Right cardiac atrium (tissue), 5 donors: ENCODE measurements around the gene ZNF664. TPM values are rescaled to one million over a fixed set of nuclear protein-coding genes. Genes with fewer than 3 reads are reported as not detected.
A peak's percentile ranks its signal among the peaks of the same experiment; 100 is the strongest.

ENCODE experiments used
- ATAC-seq, 2 donors: fragments of 200-7000 bp; cut with Tn5 transposase; one replicate each; pipeline versions ENCODE4 v1.8.0 to v1.9.1; 2020; ENCODE audit warnings: moderate library complexity in 2 of 2, mild to moderate bottlenecking in 1 of 2
- DNase-seq, 3 donors: peaks; one replicate each; pipeline ENCODE4 v3.0.0-alpha.2; 2020
- H3K27ac ChIP-seq: one replicate; pipeline ENCODE4 v1.5.1; 2013; ENCODE audit warnings: mild to moderate bottlenecking, low read length, control low read depth, moderate library complexity
- H3K27me3 ChIP-seq: one replicate; pipeline ENCODE4 v1.6.1; 2013; ENCODE audit not compliant: control insufficient read depth, insufficient read depth
- H3K4me1 ChIP-seq: one replicate; pipeline ENCODE4 v1.6.1; 2013; ENCODE audit warnings: low read length; ENCODE audit not compliant: control insufficient read depth, insufficient read depth
- H3K4me3 ChIP-seq: one replicate; pipeline ENCODE4 v1.5.1; 2013; ENCODE audit warnings: low read length, control low read depth
- H3K9me3 ChIP-seq: one replicate; pipeline ENCODE4 v1.6.1; 2013; ENCODE audit warnings: low read length; ENCODE audit not compliant: control insufficient read depth
- WGBS: extraction: QIAGEN DNeasy Blood & Tissue Kit; methylation state at CpG from one replicate; pipeline ENCODE4 v1.1.7; 2013; 5-methylcytosine and 5-hydroxymethylcytosine counted together
- intact Hi-C, 4 donors: fragments of 100-400 bp; cut with DNase I; formaldehyde crosslinking; loops; one replicate each; pipeline versions ENCODE4 v1.11.0 to v1.14.0; 2022 to 2023
- polyA plus RNA-seq: library from polyadenylated mRNA; stranded (reverse); fragments of 200-250 nt; gene quantifications from one replicate; pipeline ENCODE4 v1.2.3, GENCODE V29; 2013
- total RNA-seq, 4 donors: library from RNA; stranded (reverse); fragmentation: NEBNext Ultra II Directional; extraction: Animal tissue kit (Norgen Biotek cat#: 25700); gene quantifications; one replicate each; pipeline ENCODE4 v1.2.1, GENCODE V29; 2021
- donor health status: healthy with polysubstance abuse.
- donor health status: DM: no; HTN: yes; CAD: no.
- donor health status: DM: no; HTN: no; CAD: no.
- donor health status: DM: no; HTN: yes; CAD: no; lungs with severe emphysema.
- donor health status: DM: yes; HTN: yes; CAD: no.

ZNF664 gene
- total and polyA plus RNA-seq, 5 donors = 50.2 to 80.6 (median 76.3) TPM

- H3K9me3 ChIP-seq = no peaks in the 10 kb centered on the region
- 71% methylated on average over 14 of the region's 14 CpGs for WGBS
- H3K4me1 ChIP-seq = peaks cover 5% of the 10 kb centered on the region
- DNase-seq = no peak
- H3K27me3 ChIP-seq = no peaks in the 10 kb centered on the region
- peak; percentile 42 to 45 for ATAC-seq
- intact Hi-C loops = no loop called here
- H3K4me3 ChIP-seq = no peak overlapping the region
- H3K27ac ChIP-seq = peak overlapping the region; percentile 76
These were observed 54.0 kb downstream of the ZNF664 start for GRCh38 chr12:124026755-124027745.

GRCh38 chr12:124027753-124028554 lies 54.9 kb downstream of the ZNF664 start:
- DNase-seq (peak in 2 of 3 donors; percentile 68 to 77), ATAC-seq (peak in 1 of 2 donors; percentile 59)
- H3K4me1 ChIP-seq = peaks cover 5% of the 10 kb centered on the region
- H3K27me3 ChIP-seq = no peaks in the 10 kb centered on the region
- intact Hi-C loops = no loop called here
- WGBS = 74% methylated on average over 18 of the region's 18 CpGs
- no peak overlapping the region for H3K4me3 ChIP-seq
- no peaks in the 10 kb centered on the region for H3K9me3 ChIP-seq
- H3K27ac ChIP-seq = peak overlapping the region; percentile 76

GRCh38 chr12:124028555-124028925 lies 55.5 kb downstream of the ZNF664 start:
- WGBS = 58% methylated on average over 5 of the region's 5 CpGs
- intact Hi-C loops = no loop called here
- peaks cover 5% of the 10 kb centered on the region for H3K4me1 ChIP-seq
- no peak overlapping the region for H3K27ac ChIP-seq
- DNase-seq = no peak
- no peaks in the 10 kb centered on the region for H3K27me3 ChIP-seq
- no peak for ATAC-seq
- no peaks in the 10 kb centered on the region for H3K9me3 ChIP-seq
- no peak overlapping the region for H3K4me3 ChIP-seq

- ATAC-seq = peak; percentile 25 to 31
- no peak for DNase-seq
- no peaks in the 10 kb centered on the region for H3K27me3 ChIP-seq
- H3K4me3 ChIP-seq = no peak overlapping the region
- 47% methylated on average over 12 of the region's 12 CpGs for WGBS
- H3K4me1 ChIP-seq = peaks cover 5% of the 10 kb centered on the region
- no peak overlapping the region for H3K27ac ChIP-seq
- intact Hi-C loops = loop anchor here in 2 of 4 donors (10.0 kb wide), 2 partner anchors 125 to 875 kb away; no protein-coding TSS in a partner anchor
- H3K9me3 ChIP-seq = no peaks in the 10 kb centered on the region
These were observed 57.0 kb downstream of the ZNF664 start for GRCh38 chr12:124030008-124030407.

- H3K27me3 ChIP-seq = no peaks in the 10 kb centered on the region
- 27% methylated on average over 12 of the region's 12 CpGs for WGBS
- H3K27ac ChIP-seq = no peak overlapping the region
- ATAC-seq (peak in 1 of 2 donors; percentile 44), DNase-seq (peak in 1 of 3 donors; percentile 29)
- no peaks in the 10 kb centered on the region for H3K9me3 ChIP-seq
- intact Hi-C loops = loop anchor here in 2 of 4 donors (10.0 kb wide), 2 partner anchors 126 to 874 kb away; no protein-coding TSS in a partner anchor
- H3K4me1 ChIP-seq = peaks cover 5% of the 10 kb centered on the region
- H3K4me3 ChIP-seq = no peak overlapping the region
These were observed 57.5 kb downstream of the ZNF664 start for GRCh38 chr12:124030510-124030909.

GRCh38 chr12:124031058-124031457 lies 58.0 kb downstream of the ZNF664 start:
- no peak overlapping the region for H3K27ac ChIP-seq
- no peak overlapping the region for H3K4me3 ChIP-seq
- no peak for ATAC-seq
- DNase-seq = no peak
- H3K4me1 ChIP-seq = peaks cover 5% of the 10 kb centered on the region
- no peaks in the 10 kb centered on the region for H3K27me3 ChIP-seq
- no peaks in the 10 kb centered on the region for H3K9me3 ChIP-seq
- WGBS = 81% methylated on average over 5 of the region's 5 CpGs
- intact Hi-C loops = loop anchor here in 2 of 4 donors (10.0 kb wide), 2 partner anchors 126 to 874 kb away; no protein-coding TSS in a partner anchor

- H3K27me3 ChIP-seq = no peaks in the 10 kb centered on the region
- DNase-seq (no peak), ATAC-seq (peak; percentile 54 to 58)
- H3K9me3 ChIP-seq = no peaks in the 10 kb centered on the region
- no peak overlapping the region for H3K4me3 ChIP-seq
- no peak overlapping the region for H3K27ac ChIP-seq
- H3K4me1 ChIP-seq = peaks cover 2% of the 10 kb centered on the region
- intact Hi-C loops = loop anchor here in 2 of 4 donors (10.0 kb wide), 2 partner anchors 128 to 872 kb away; no protein-coding TSS in a partner anchor
- WGBS = 49% methylated on average over 9 of the region's 9 CpGs
These were observed 59.4 kb downstream of the ZNF664 start for GRCh38 chr12:124032265-124032886.

GRCh38 chr12:124033859-124034258 lies 60.8 kb downstream of the ZNF664 start:
- no peak for DNase-seq
- Histone ChIP-seq H3K27me3 (no peaks in the 10 kb centered on the region), H3K4me3 (no peak overlapping the region), H3K27ac (no peak overlapping the region), H3K4me1 (peaks cover 2% of the 10 kb centered on the region), H3K9me3 (no peaks in the 10 kb centered on the region)
- intact Hi-C loops = loop anchor here in 2 of 4 donors (10.0 kb wide), 2 partner anchors 129 to 871 kb away; no protein-coding TSS in a partner anchor
- ATAC-seq = no peak
- 98% methylated on average over 2 of the region's 2 CpGs for WGBS

- intact Hi-C loops = loop anchor here in 2 of 4 donors (10.0 kb wide), 2 partner anchors 129 to 871 kb away; no protein-coding TSS in a partner anchor
- Histone ChIP-seq H3K9me3 (no peaks in the 10 kb centered on the region), H3K27me3 (no peaks in the 10 kb centered on the region), H3K4me1 (peaks cover 2% of the 10 kb centered on the region), H3K27ac (no peak overlapping the region), H3K4me3 (no peak overlapping the region)
- 88% methylated on average over 11 of the region's 11 CpGs for WGBS
- ATAC-seq (no peak), DNase-seq (no peak)
These were observed 61.3 kb downstream of the ZNF664 start for GRCh38 chr12:124034297-124034696.

GRCh38 chr12:124035163-124035562 lies 62.1 kb downstream of the ZNF664 start:
- Histone ChIP-seq H3K27me3 (no peaks in the 10 kb centered on the region), H3K9me3 (no peaks in the 10 kb centered on the region), H3K4me1 (peaks cover 2% of the 10 kb centered on the region), H3K4me3 (no peak overlapping the region), H3K27ac (no peak overlapping the region)
- no peak for ATAC-seq
- DNase-seq = no peak
- 79% methylated on average over 2 of the region's 2 CpGs for WGBS
- intact Hi-C loops = loop anchor here in 3 of 4 donors (5.0 to 10.0 kb wide), 5 partner anchors 130 to 870 kb away; no protein-coding TSS in a partner anchor
